Left lobe of liver (tissue), 2 donors: Measurements from ENCODE around the gene KMT2C. TPM values are rescaled to one million over a fixed set of nuclear protein-coding genes. Genes with fewer than 3 reads are reported as not detected.

Experiments used
- ATAC-seq: fragments of 200-7000 bp; cut with Tn5 transposase; one replicate; pipeline ENCODE4 v1.9.1; 2020; ENCODE audit warnings: mild to moderate bottlenecking, moderate library complexity
- DNase-seq: peaks from one replicate; pipeline ENCODE4 v3.0.0-alpha.2; 2020; ENCODE audit warnings: low spot score
- total RNA-seq: library from RNA; stranded (reverse); gene quantifications from one replicate; pipeline ENCODE4 v1.2.1, GENCODE V29; 2021
- donor health status: DM: no; HTN: no; CAD: no; lungs with moderate emphysema.
- donor health status: DM: no; HTN: yes; CAD: no.

The KMT2C gene
- total RNA-seq, 1 donor from 2014 or later = 34.5 TPM

GRCh38 chr7:152152267-152152666, 283.5 kb downstream of the KMT2C start:
- ATAC-seq (no peak), DNase-seq (no peak)

GRCh38 chr7:152149363-152149762, 286.4 kb downstream of the KMT2C start:
- no peak for ATAC-seq

GRCh38 chr7:152148706-152149105, 287.1 kb downstream of the KMT2C start:
- ATAC-seq = no peak
- no peak for DNase-seq

More at GRCh38 chr7:152149363-152149762, 286.4 kb downstream of the KMT2C start:
- DNase-seq = no peak

GRCh38 chr7:152145853-152146466, 289.8 kb downstream of the KMT2C start:
- DNase-seq (no peak), ATAC-seq (peak; percentile 91)

GRCh38 chr7:152144557-152145245, 291.1 kb downstream of the KMT2C start:
- no peak for ATAC-seq

GRCh38 chr7:152142976-152143595, 292.7 kb downstream of the KMT2C start:
- DNase-seq (no peak), ATAC-seq (no peak)

More at GRCh38 chr7:152144557-152145245, 291.1 kb downstream of the KMT2C start:
- DNase-seq = no peak

- DNase-seq = no peak
These were observed 295.2 kb downstream of the KMT2C start for GRCh38 chr7:152140560-152140959.

GRCh38 chr7:152140067-152140466, 295.7 kb downstream of the KMT2C start:
- DNase-seq (no peak), ATAC-seq (peak; percentile 83)

More at GRCh38 chr7:152140560-152140959, 295.2 kb downstream of the KMT2C start:
- ATAC-seq = no peak

GRCh38 chr7:152137476-152138025, 298.3 kb downstream of the KMT2C start:
- ATAC-seq (no peak), DNase-seq (no peak)

- DNase-seq = no peak
- no peak for ATAC-seq
These were observed 299.1 kb downstream of the KMT2C start for GRCh38 chr7:152136686-152137085.

GRCh38 chr7:152133804-152134203, 302.0 kb downstream of the KMT2C start:
- ATAC-seq (no peak), DNase-seq (no peak)

- DNase-seq = no peak
- ATAC-seq = peak; percentile 44
These were observed 303.0 kb downstream of the KMT2C start for GRCh38 chr7:152132812-152133211.

GRCh38 chr7:152131981-152132494, 303.8 kb downstream of the KMT2C start:
- ATAC-seq = no peak
- DNase-seq = no peak

GRCh38 chr7:152130658-152131590, 304.9 kb downstream of the KMT2C start:
- DNase-seq = no peak
- no peak for ATAC-seq

- DNase-seq = no peak
- ATAC-seq = no peak
These were observed 306.1 kb downstream of the KMT2C start for GRCh38 chr7:152129682-152130081.

GRCh38 chr7:152128741-152129461, 306.9 kb downstream of the KMT2C start:
- no peak for DNase-seq
- no peak for ATAC-seq

- DNase-seq (no peak), ATAC-seq (no peak)
These were observed 307.6 kb downstream of the KMT2C start for GRCh38 chr7:152128252-152128651.

- ATAC-seq (no peak), DNase-seq (no peak)
These were observed 308.6 kb downstream of the KMT2C start for GRCh38 chr7:152127229-152127628.

GRCh38 chr7:152126741-152127140, 309.1 kb downstream of the KMT2C start:
- DNase-seq (no peak), ATAC-seq (peak; percentile 17)

GRCh38 chr7:152122540-152122939, 313.3 kb downstream of the KMT2C start:
- ATAC-seq (no peak), DNase-seq (no peak)
